GM12891 (cell line): ENCODE results near the gene MCHR1. TPM values are rescaled to one million over a fixed set of nuclear protein-coding genes. Genes with fewer than 3 reads are reported as not detected.

ENCODE experiments used
- DNase-seq: peaks from one replicate; pipeline ENCODE4 v3.0.0; 2011; ENCODE audit warnings: low spot score; ENCODE audit not compliant: insufficient read length
- FAIRE-seq: peaks from 2 replicates; lab custom pipeline; 2011; peaks lifted over from hg19 to GRCh38; lab: Jason Lieb, UNC
- PAX5 ChIP-seq: IDR thresholded peaks from 2 replicates; pipeline ENCODE4 v1.6.1; 2011; ENCODE audit warnings: low read length, moderate library complexity, mild to moderate bottlenecking; ENCODE audit not compliant: insufficient read depth, severe bottlenecking
- POLR2A ChIP-seq: IDR thresholded peaks from 2 replicates; pipeline ENCODE4 v1.6.1; 2011; ENCODE audit warnings: low read depth, low read length, control low read depth
- POLR2AphosphoS5 ChIP-seq: IDR thresholded peaks from 2 replicates; pipeline ENCODE4 v1.6.1; 2011; ENCODE audit warnings: low read depth, low read length, control low read depth
- POU2F2 ChIP-seq: IDR thresholded peaks from 2 replicates; pipeline ENCODE4 v1.6.1; 2011; ENCODE audit warnings: low read depth, mild to moderate bottlenecking, control low read depth, low read length, moderate library complexity
- SPI1 ChIP-seq: IDR thresholded peaks from 2 replicates; pipeline ENCODE4 v1.6.1; 2011; ENCODE audit warnings: low read depth, low read length, control low read depth
- TAF1 ChIP-seq: IDR thresholded peaks from 2 replicates; pipeline ENCODE4 v1.6.1; 2011; ENCODE audit warnings: low read depth, low read length, control low read depth
- polyA plus RNA-seq: library from polyadenylated mRNA; unstranded; fragments of >200 nt; gene quantifications from one replicate; pipeline ENCODE4 v1.2.1, GENCODE V29; 2012; ENCODE audit warnings: low read depth, missing spikeins, inconsistent platforms; ENCODE audit not compliant: missing spikeins

MCHR1 gene
- not detected for polyA plus RNA-seq

- TF ChIP-seq SPI1 (no peak), POLR2AphosphoS5 (no peak)
- FAIRE-seq (no peak), DNase-seq (no peak)
Measured at GRCh38 chr22:40679249-40679963, at the start of gene MCHR1. MCHR1 (plus strand) TSS chr22:40679484; CDS start chr22:40679653, 169 bp downstream.

- TF ChIP-seq TAF1 (no peak), SPI1 (no peak), POLR2A (no peak), POLR2AphosphoS5 (no peak), POU2F2 (no peak), PAX5 (no peak)
- FAIRE-seq (no peak), DNase-seq (no peak)
Measured at GRCh38 chr22:40631925-40632324, 47.4 kb upstream of the MCHR1 start.

- DNase-seq: no peak
- TF ChIP-seq POLR2AphosphoS5 (no peak), TAF1 (no peak), POU2F2 (no peak), SPI1 (no peak), PAX5 (no peak), POLR2A (no peak)
- FAIRE-seq: no peak
Measured at GRCh38 chr22:40633036-40633435, 46.2 kb upstream of the MCHR1 start.

GRCh38 chr22:40634119-40634903, 45.0 kb upstream of the MCHR1 start:
- no peak for TF ChIP-seq POU2F2
- FAIRE-seq: no peak

GRCh38 chr22:40635043-40635939, 44.0 kb upstream of the MCHR1 start:
- DNase-seq (no peak), FAIRE-seq (peak; percentile 48)
- TF ChIP-seq PAX5: no peak
- TF ChIP-seq TAF1: no peak
- no peak for TF ChIP-seq POU2F2
- TF ChIP-seq POLR2AphosphoS5: no peak
- no peak for TF ChIP-seq SPI1
- TF ChIP-seq POLR2A: no peak

More at GRCh38 chr22:40634119-40634903, 45.0 kb upstream of the MCHR1 start:
- DNase-seq: no peak

- TF ChIP-seq TAF1 (no peak), POLR2A (no peak), PAX5 (no peak), POU2F2 (no peak), POLR2AphosphoS5 (no peak), SPI1 (no peak)
- FAIRE-seq: no peak
- no peak for DNase-seq
Measured at GRCh38 chr22:40635940-40636379, 43.3 kb upstream of the MCHR1 start.

- FAIRE-seq (peak; percentile 100), DNase-seq (peak; percentile 86)
Measured at GRCh38 chr22:40636380-40637182, 42.7 kb upstream of the MCHR1 start, which contains the start of gene MRTFA. MRTFA (minus strand) TSS chr22:40636719.

More at GRCh38 chr22:40636380-40637182, 42.7 kb upstream of the MCHR1 start, which contains the start of gene MRTFA:
- peak; percentile 78 for TF ChIP-seq POLR2A
- no peak for TF ChIP-seq PAX5
- peak; percentile 42; the same call in 1 of the 2 replicates for TF ChIP-seq POU2F2
- TF ChIP-seq TAF1: peak; percentile 73
- TF ChIP-seq SPI1: peak; percentile 28
- TF ChIP-seq POLR2AphosphoS5: peak; percentile 68
